Measurements from ENCODE around the gene HDAC4.
"Not testable (repeated sequence)": the region's sequence is repeated elsewhere in the genome, so short reads cannot be mapped to it uniquely, and the experiment has no call there.

The HDAC4 gene

GRCh38 chr2:239400596-239401066 lies at the start of gene HDAC4:
HDAC4 (minus strand) TSS chr2:239401020; CDS start chr2:239352699, 48,321 bp downstream.
- no peak for DNase-seq (ENCODE audit: low read depth)

- DNase-seq (ENCODE audit: low read depth) = not testable (repeated sequence)
Measured at GRCh38 chr2:239449468-239449867, 48.6 kb upstream of the HDAC4 start.

- DNase-seq (ENCODE audit: low read depth) = peak; percentile 18
Measured at GRCh38 chr2:239445771-239446524, 45.1 kb upstream of the HDAC4 start.

- DNase-seq (ENCODE audit: low read depth) = peak; percentile 76
Measured at GRCh38 chr2:239444626-239445577, 44.1 kb upstream of the HDAC4 start.

- peak; percentile 55 for DNase-seq (ENCODE audit: low read depth)
Measured at GRCh38 chr2:239443666-239444567, 43.1 kb upstream of the HDAC4 start.

GRCh38 chr2:239443102-239443620 lies 42.3 kb upstream of the HDAC4 start:
- no peak for DNase-seq (ENCODE audit: low read depth)

- no peak for DNase-seq (ENCODE audit: low read depth)
Measured at GRCh38 chr2:239442192-239442591, 41.4 kb upstream of the HDAC4 start.

- no peak for DNase-seq (ENCODE audit: low read depth)
Measured at GRCh38 chr2:239441261-239442078, 40.6 kb upstream of the HDAC4 start.

GRCh38 chr2:239440511-239440959 lies 39.7 kb upstream of the HDAC4 start:
- DNase-seq (ENCODE audit: low read depth) = no peak

GRCh38 chr2:239439754-239440315 lies 39.0 kb upstream of the HDAC4 start:
- no peak for DNase-seq (ENCODE audit: low read depth)

GRCh38 chr2:239438995-239439753 lies 38.4 kb upstream of the HDAC4 start:
- no peak for DNase-seq (ENCODE audit: low read depth)

- no peak for DNase-seq (ENCODE audit: low read depth)
Measured at GRCh38 chr2:239438368-239438767, 37.5 kb upstream of the HDAC4 start.

- DNase-seq (ENCODE audit: low read depth) = no peak
Measured at GRCh38 chr2:239436669-239437335, 36.0 kb upstream of the HDAC4 start.

- DNase-seq (ENCODE audit: low read depth) = no peak
Measured at GRCh38 chr2:239436076-239436475, 35.3 kb upstream of the HDAC4 start.

- DNase-seq (ENCODE audit: low read depth) = peak; percentile 16
Measured at GRCh38 chr2:239433777-239434403, 33.1 kb upstream of the HDAC4 start.

GRCh38 chr2:239432174-239432573 lies 31.4 kb upstream of the HDAC4 start:
- DNase-seq (ENCODE audit: low read depth) = no peak

- DNase-seq (ENCODE audit: low read depth) = no peak
Measured at GRCh38 chr2:239431536-239431935, 30.7 kb upstream of the HDAC4 start.

Data from amniotic epithelial cell (primary cell).